Suprapubic skin (tissue), 4 donors: ENCODE measurements around the gene JAZF1.
"Not testable (repeated sequence)": the region's sequence is repeated elsewhere in the genome, so short reads cannot be mapped to it uniquely, and the experiment has no call there.

Experiments
- EP300 ChIP-seq: sonication (generic); formaldehyde crosslinking; IDR thresholded peaks from one replicate; pipeline ENCODE4 v1.6.1; 2017; ENCODE audit warnings: antibody characterized with exemption
- POLR2A ChIP-seq, 2 donors: fragments of 450-650 bp; IDR thresholded peaks; one replicate each; pipeline ENCODE4 v1.6.1; 2017; ENCODE audit warnings: antibody characterized with exemption in 2 of 2, mild to moderate bottlenecking in 2 of 2, moderate library complexity in 2 of 2
- POLR2AphosphoS5 ChIP-seq, 3 donors: sonication (generic); formaldehyde crosslinking; IDR thresholded peaks; one replicate each; pipeline ENCODE4 v1.6.1; 2017; ENCODE audit warnings: antibody characterized with exemption in 3 of 3
- TF ChIP-seq, protein P1 (sequence below), 2 donors: fragments of 200-600 bp in 1 of 2; fragments of 450-650 bp in 1 of 2; sonication (generic) in 1 of 2; IDR thresholded peaks; one replicate each; pipeline ENCODE4 v1.5.1; 2016 to 2019; ENCODE audit warnings: antibody characterized with exemption in 2 of 2, mild to moderate bottlenecking in 1 of 2, moderate library complexity in 1 of 2

DNA sequence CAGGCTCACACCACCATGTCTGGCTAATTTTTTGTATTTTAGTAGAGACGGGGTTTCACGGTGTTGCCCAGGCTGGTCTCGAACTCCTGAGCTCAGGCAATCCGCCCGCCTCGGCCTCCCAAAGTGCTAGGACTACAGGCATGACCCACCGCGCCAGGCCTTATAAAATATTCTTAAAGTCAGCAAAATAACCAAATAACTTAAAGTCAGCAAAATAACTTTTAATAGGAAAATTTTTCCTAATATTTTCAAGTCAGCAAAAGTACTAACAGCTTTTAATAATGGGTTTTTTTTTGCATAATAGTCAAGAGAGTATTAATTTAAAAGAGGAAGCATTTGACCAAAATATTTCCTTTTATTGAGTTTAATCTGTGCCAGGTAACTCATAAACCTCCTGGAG lies 258.2 kb downstream of the JAZF1 start:
- not testable (repeated sequence) for TF ChIP-seq POLR2A (IDR thresholded peaks at IDR 0.05); POLR2AphosphoS5 (IDR thresholded peaks at IDR 0.05); EP300
- TF ChIP-seq, protein P1, sequence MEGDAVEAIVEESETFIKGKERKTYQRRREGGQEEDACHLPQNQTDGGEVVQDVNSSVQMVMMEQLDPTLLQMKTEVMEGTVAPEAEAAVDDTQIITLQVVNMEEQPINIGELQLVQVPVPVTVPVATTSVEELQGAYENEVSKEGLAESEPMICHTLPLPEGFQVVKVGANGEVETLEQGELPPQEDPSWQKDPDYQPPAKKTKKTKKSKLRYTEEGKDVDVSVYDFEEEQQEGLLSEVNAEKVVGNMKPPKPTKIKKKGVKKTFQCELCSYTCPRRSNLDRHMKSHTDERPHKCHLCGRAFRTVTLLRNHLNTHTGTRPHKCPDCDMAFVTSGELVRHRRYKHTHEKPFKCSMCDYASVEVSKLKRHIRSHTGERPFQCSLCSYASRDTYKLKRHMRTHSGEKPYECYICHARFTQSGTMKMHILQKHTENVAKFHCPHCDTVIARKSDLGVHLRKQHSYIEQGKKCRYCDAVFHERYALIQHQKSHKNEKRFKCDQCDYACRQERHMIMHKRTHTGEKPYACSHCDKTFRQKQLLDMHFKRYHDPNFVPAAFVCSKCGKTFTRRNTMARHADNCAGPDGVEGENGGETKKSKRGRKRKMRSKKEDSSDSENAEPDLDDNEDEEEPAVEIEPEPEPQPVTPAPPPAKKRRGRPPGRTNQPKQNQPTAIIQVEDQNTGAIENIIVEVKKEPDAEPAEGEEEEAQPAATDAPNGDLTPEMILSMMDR (IDR thresholded peaks at IDR 0.05) = not testable (repeated sequence)
